Neutrophil (primary cell): ENCODE results near the gene TMEFF1.

ENCODE experiments used
- H3K27ac ChIP-seq: fragments of 200-600 bp; sonication (generic); 2 replicates; pipeline ENCODE4 v1.5.1; 2016; ENCODE audit warnings: mild to moderate bottlenecking, moderate library complexity
- H3K27me3 ChIP-seq: fragments of 200-600 bp; sonication (generic); 2 replicates; pipeline ENCODE4 v1.6.0; 2016; ENCODE audit warnings: mild to moderate bottlenecking
- H3K36me3 ChIP-seq: fragments of 200-600 bp; sonication (generic); 2 replicates; pipeline ENCODE4 v1.5.1; 2017
- H3K4me1 ChIP-seq, 2 experiments: fragments of 200-600 bp in 1 of 2; sonication (generic) in 1 of 2; 1 replicate in 1 of 2; 2 replicates in 1 of 2; pipeline versions ENCODE4 v1.5.1 to v1.6.1; 2013 to 2016; ENCODE audit warnings: low read depth in 1 of 2, low read length in 1 of 2, mild to moderate bottlenecking in 1 of 2, moderate library complexity in 1 of 2; ENCODE audit not compliant: control insufficient read depth in 1 of 2, insufficient read depth in 1 of 2
- H3K4me3 ChIP-seq, 2 experiments: fragments of 200-600 bp in 1 of 2; sonication (generic) in 1 of 2; 1 replicate in 1 of 2; 2 replicates in 1 of 2; pipeline ENCODE4 v1.5.1; 2013 to 2016; ENCODE audit warnings: low read depth in 1 of 2, low read length in 1 of 2, mild to moderate bottlenecking in 1 of 2, moderate library complexity in 1 of 2
- H3K9me3 ChIP-seq: fragments of 200-600 bp; sonication (generic); 2 replicates; pipeline ENCODE4 v1.5.1; 2016
- TF ChIP-seq, protein P1 (sequence below): fragments of 200-600 bp; sonication (generic); IDR thresholded peaks from 2 replicates; pipeline ENCODE4 v1.5.1; 2016; ENCODE audit warnings: antibody characterized with exemption

Gene TMEFF1

DNA sequence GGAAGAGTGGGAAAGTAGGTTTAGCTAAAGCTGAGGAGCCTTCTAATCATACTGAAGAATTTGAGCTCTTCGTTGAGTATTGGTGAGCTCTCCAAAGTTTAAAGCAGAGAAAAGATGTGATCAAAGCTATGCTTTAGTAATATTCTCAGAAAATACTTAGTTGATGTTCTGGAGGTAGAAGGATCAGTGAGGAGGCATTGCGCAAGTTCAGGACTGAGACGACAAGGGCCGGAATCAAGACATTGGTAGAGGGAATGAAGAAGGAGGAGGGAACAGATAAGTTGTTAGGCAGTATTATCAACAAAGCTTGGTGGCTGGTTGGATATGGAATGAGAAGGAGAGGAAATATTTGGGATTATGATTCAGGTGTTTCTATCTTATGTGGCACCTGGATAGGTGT is 112.0 kb downstream of the TMEFF1 start:
- Histone ChIP-seq H3K4me1 (no peaks in the 10 kb centered on the region), H3K27ac (no peak overlapping the region), H3K4me3 (no peak overlapping the region), H3K27me3 (no peaks in the 10 kb centered on the region), H3K36me3 (no peaks in the 10 kb centered on the region), H3K9me3 (no peaks in the 10 kb centered on the region)
- TF ChIP-seq, protein P1, sequence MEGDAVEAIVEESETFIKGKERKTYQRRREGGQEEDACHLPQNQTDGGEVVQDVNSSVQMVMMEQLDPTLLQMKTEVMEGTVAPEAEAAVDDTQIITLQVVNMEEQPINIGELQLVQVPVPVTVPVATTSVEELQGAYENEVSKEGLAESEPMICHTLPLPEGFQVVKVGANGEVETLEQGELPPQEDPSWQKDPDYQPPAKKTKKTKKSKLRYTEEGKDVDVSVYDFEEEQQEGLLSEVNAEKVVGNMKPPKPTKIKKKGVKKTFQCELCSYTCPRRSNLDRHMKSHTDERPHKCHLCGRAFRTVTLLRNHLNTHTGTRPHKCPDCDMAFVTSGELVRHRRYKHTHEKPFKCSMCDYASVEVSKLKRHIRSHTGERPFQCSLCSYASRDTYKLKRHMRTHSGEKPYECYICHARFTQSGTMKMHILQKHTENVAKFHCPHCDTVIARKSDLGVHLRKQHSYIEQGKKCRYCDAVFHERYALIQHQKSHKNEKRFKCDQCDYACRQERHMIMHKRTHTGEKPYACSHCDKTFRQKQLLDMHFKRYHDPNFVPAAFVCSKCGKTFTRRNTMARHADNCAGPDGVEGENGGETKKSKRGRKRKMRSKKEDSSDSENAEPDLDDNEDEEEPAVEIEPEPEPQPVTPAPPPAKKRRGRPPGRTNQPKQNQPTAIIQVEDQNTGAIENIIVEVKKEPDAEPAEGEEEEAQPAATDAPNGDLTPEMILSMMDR = no peak

DNA sequence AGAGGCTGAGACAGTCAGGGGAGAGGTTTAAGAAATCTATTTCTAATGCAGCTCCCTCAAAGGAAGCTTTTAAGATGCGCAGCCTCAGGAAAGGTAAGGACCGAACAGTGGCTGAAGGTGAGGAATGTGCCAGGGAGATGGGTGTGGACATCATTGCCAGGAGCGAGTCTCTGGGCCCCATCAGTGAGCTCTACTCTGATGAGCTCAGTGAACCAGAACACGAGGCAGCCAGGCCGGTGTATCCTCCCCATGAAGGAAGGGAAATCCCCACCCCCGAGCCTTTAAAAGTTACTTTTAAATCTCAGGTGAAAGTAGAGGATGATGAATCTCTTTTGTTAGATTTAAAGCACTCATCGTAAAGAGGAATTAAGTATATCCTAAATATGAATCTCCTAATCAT is 113.1 kb downstream of the TMEFF1 start:
- Histone ChIP-seq H3K36me3 (no peaks in the 10 kb centered on the region), H3K4me1 (no peaks in the 10 kb centered on the region), H3K27me3 (no peaks in the 10 kb centered on the region), H3K9me3 (no peaks in the 10 kb centered on the region), H3K27ac (no peak overlapping the region), H3K4me3 (no peak overlapping the region)
- TF ChIP-seq, protein P1 = no peak

DNA sequence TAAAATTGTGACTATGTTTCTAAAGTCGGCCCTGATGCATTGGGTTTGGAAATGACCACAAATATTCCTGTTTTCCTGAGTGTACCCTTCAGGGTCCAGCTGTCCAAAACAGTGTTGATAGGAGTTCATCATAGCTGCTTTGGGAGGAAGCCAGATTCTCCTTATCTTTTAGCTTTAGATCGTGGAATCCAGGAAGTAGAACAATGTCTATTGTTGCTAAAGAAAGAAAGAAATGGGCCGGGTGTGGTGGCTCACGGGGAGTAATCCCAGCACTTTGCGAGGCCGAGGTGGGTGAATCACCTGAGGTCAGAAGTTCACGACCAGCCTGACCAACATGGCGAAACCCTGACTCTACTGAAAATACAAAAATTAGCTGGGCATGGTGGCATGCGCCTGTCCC is 114.4 kb downstream of the TMEFF1 start:
- TF ChIP-seq, protein P1 = no peak
- no peaks in the 10 kb centered on the region for H3K36me3 ChIP-seq
- H3K27ac ChIP-seq = no peak overlapping the region
- H3K4me1 ChIP-seq = no peaks in the 10 kb centered on the region
- H3K9me3 ChIP-seq = no peaks in the 10 kb centered on the region
- H3K27me3 ChIP-seq = no peaks in the 10 kb centered on the region
- H3K4me3 ChIP-seq = no peak overlapping the region

DNA sequence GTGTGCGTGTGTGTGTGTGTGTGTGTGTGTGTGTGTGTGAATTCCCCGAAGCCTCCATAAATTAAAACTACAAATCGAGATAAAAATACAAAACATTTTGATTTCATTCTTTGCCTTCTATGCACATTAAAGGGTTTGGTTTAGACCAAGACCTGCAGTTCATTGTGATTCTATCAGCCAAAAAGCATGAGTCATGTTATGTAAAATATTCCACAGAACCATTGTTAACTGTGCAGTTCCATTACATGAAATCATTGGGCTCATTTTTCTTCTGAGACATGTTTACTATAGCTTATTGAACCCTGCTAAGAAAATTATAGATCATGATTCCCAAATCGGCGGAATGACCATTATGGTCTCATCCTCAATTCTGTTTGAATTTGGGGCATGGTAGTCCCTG is 116.6 kb downstream of the TMEFF1 start:
- Histone ChIP-seq H3K9me3 (no peaks in the 10 kb centered on the region), H3K36me3 (no peaks in the 10 kb centered on the region), H3K4me1 (no peaks in the 10 kb centered on the region), H3K4me3 (no peak overlapping the region), H3K27ac (no peak overlapping the region), H3K27me3 (no peaks in the 10 kb centered on the region)
- TF ChIP-seq, protein P1 = no peak

DNA sequence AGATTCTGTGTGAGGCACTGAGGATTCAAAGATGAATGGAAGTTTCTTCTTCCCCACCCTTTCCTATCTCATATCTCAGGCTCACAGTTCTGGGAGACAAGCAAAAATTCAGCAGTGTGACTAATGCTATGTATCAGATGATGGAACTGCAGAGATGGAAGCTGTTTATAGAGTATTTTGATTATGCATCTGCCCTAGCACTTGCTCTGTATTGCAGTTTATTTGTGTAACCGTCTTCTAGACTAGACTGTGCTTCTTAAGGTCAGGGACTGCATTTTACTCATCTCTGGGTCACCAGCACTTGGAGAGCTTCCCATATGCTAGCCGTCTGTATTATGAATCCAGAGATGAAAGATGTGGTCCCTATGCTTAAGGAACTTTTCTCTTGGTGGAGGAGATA is 117.5 kb downstream of the TMEFF1 start:
- TF ChIP-seq, protein P1 = no peak
- Histone ChIP-seq H3K9me3 (no peaks in the 10 kb centered on the region), H3K4me3 (no peak overlapping the region), H3K27me3 (no peaks in the 10 kb centered on the region), H3K27ac (no peak overlapping the region), H3K36me3 (no peaks in the 10 kb centered on the region), H3K4me1 (no peaks in the 10 kb centered on the region)

DNA sequence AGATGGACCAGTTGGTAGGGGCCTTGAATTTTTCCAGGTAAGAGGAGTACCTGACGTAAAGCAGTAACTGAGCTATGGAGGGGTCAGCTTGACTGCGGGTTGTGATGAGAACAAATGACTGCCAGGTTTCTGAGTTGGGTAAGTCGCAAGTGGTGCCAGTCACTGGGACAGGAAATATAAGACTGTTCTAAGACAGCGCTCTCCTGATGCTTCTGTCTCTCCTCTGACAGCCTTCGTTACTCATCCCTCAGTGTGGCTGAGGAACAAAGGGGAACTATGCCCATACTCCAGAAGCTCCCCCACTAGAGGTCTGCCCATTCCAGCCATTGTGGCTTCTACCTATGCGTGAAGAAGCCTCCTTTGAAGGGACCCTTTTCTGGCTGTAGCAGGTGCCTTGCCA is 118.2 kb downstream of the TMEFF1 start:
- Histone ChIP-seq H3K4me3 (no peak overlapping the region), H3K27ac (no peak overlapping the region), H3K4me1 (no peaks in the 10 kb centered on the region), H3K27me3 (peaks cover 5% of the 10 kb centered on the region), H3K36me3 (no peaks in the 10 kb centered on the region), H3K9me3 (no peaks in the 10 kb centered on the region)
- TF ChIP-seq, protein P1 = no peak
